HEK293 (cell line): ENCODE data around the gene PFKL.

Experiments used
- EGR2 ChIP-seq: fragments of 450-650 bp; formaldehyde crosslinking; IDR thresholded peaks from 2 replicates; pipeline ENCODE4 v1.5.1; 2016; ENCODE audit warnings: low read depth, missing biosample characterization, missing genetic modification characterization
- GLIS2 ChIP-seq: fragments of 450-650 bp; formaldehyde crosslinking; IDR thresholded peaks from 2 replicates; pipeline ENCODE4 v1.5.1; 2016; ENCODE audit warnings: missing biosample characterization, missing genetic modification characterization
- KLF10 ChIP-seq: fragments of 450-650 bp; IDR thresholded peaks from 2 replicates; pipeline ENCODE4 v1.5.1; 2018; ENCODE audit warnings: missing biosample characterization, mild to moderate bottlenecking, missing genetic modification characterization
- MYNN ChIP-seq: fragments of 450-650 bp; formaldehyde crosslinking; IDR thresholded peaks from 2 replicates; pipeline ENCODE4 v1.5.1; 2016; ENCODE audit warnings: missing biosample characterization, missing genetic modification characterization, borderline replicate concordance
- MZF1 ChIP-seq: fragments of 450-650 bp; formaldehyde crosslinking; IDR thresholded peaks from 2 replicates; pipeline ENCODE4 v1.5.1; 2017; ENCODE audit warnings: missing biosample characterization, missing genetic modification characterization, borderline replicate concordance
- OSR2 ChIP-seq: fragments of 450-650 bp; formaldehyde crosslinking; IDR thresholded peaks from 2 replicates; pipeline ENCODE4 v1.5.1; 2016; ENCODE audit warnings: missing biosample characterization, missing genetic modification characterization
- REPIN1 ChIP-seq: fragments of 450-650 bp; formaldehyde crosslinking; IDR thresholded peaks from 2 replicates; pipeline ENCODE4 v1.5.1; 2017; ENCODE audit warnings: missing biosample characterization, missing genetic modification characterization, low read depth
- SCRT1 ChIP-seq: fragments of 450-650 bp; formaldehyde crosslinking; IDR thresholded peaks from 2 replicates; pipeline ENCODE4 v1.5.1; 2016; ENCODE audit warnings: missing biosample characterization, missing genetic modification characterization, borderline replicate concordance
- SP7 ChIP-seq: fragments of 450-650 bp; formaldehyde crosslinking; IDR thresholded peaks from 2 replicates; pipeline ENCODE4 v1.5.1; 2016; ENCODE audit warnings: missing biosample characterization, missing genetic modification characterization
- ZFHX2 ChIP-seq: fragments of 450-650 bp; formaldehyde crosslinking; conservative IDR thresholded peaks from 2 replicates; pipeline ENCODE4 v1.5.1; 2016; ENCODE audit warnings: missing biosample characterization, missing genetic modification characterization
- ZFP37 ChIP-seq: fragments of 450-650 bp; formaldehyde crosslinking; IDR thresholded peaks from 2 replicates; pipeline ENCODE4 v1.5.1; 2016; ENCODE audit warnings: missing biosample characterization, missing genetic modification characterization
- ZNF132 ChIP-seq: fragments of 450-650 bp; formaldehyde crosslinking; IDR thresholded peaks from 2 replicates; pipeline ENCODE4 v1.5.1; 2017; ENCODE audit warnings: missing biosample characterization, missing genetic modification characterization, borderline replicate concordance
- ZNF146 ChIP-seq: fragments of 450-650 bp; formaldehyde crosslinking; IDR thresholded peaks from 2 replicates; pipeline ENCODE4 v1.5.1; 2016; ENCODE audit warnings: missing biosample characterization, missing genetic modification characterization
- ZNF157 ChIP-seq: fragments of 450-650 bp; formaldehyde crosslinking; IDR thresholded peaks from 2 replicates; pipeline ENCODE4 v1.5.1; 2016; ENCODE audit warnings: missing biosample characterization, missing genetic modification characterization
- ZNF174 ChIP-seq: fragments of 450-650 bp; formaldehyde crosslinking; IDR thresholded peaks from 2 replicates; pipeline ENCODE4 v1.5.0; 2017; ENCODE audit warnings: missing biosample characterization, mild to moderate bottlenecking, missing genetic modification characterization
- ZNF214 ChIP-seq: fragments of 450-650 bp; formaldehyde crosslinking; IDR thresholded peaks from 2 replicates; pipeline ENCODE4 v1.5.1; 2017; ENCODE audit warnings: missing biosample characterization, mild to moderate bottlenecking, missing genetic modification characterization, borderline replicate concordance
- ZNF223 ChIP-seq: fragments of 450-650 bp; formaldehyde crosslinking; IDR thresholded peaks from 2 replicates; pipeline ENCODE4 v1.5.1; 2016; ENCODE audit warnings: missing biosample characterization, missing genetic modification characterization
- ZNF248 ChIP-seq: fragments of 450-650 bp; formaldehyde crosslinking; IDR thresholded peaks from 2 replicates; pipeline ENCODE4 v1.5.1; 2017; ENCODE audit warnings: missing biosample characterization, missing genetic modification characterization
- ZNF311 ChIP-seq: fragments of 450-650 bp; formaldehyde crosslinking; IDR thresholded peaks from 2 replicates; pipeline ENCODE4 v1.5.1; 2017; ENCODE audit warnings: missing biosample characterization, missing genetic modification characterization, borderline replicate concordance
- ZNF404 ChIP-seq: fragments of 450-650 bp; formaldehyde crosslinking; IDR thresholded peaks from 2 replicates; pipeline ENCODE4 v1.5.1; 2017; ENCODE audit warnings: missing biosample characterization, missing genetic modification characterization
- ZNF48 ChIP-seq: fragments of 450-650 bp; formaldehyde crosslinking; IDR thresholded peaks from 2 replicates; pipeline ENCODE4 v1.5.1; 2016; ENCODE audit warnings: missing biosample characterization, missing genetic modification characterization
- ZNF521 ChIP-seq: fragments of 450-650 bp; formaldehyde crosslinking; IDR thresholded peaks from 2 replicates; pipeline ENCODE4 v1.5.1; 2017; ENCODE audit warnings: missing biosample characterization, mild to moderate bottlenecking, missing genetic modification characterization
- ZNF585B ChIP-seq: fragments of 450-650 bp; formaldehyde crosslinking; IDR thresholded peaks from 2 replicates; pipeline ENCODE4 v1.5.1; 2016; ENCODE audit warnings: missing biosample characterization, missing genetic modification characterization
- ZNF701 ChIP-seq: fragments of 450-650 bp; formaldehyde crosslinking; IDR thresholded peaks from 2 replicates; pipeline ENCODE4 v1.5.1; 2016; ENCODE audit warnings: missing biosample characterization, missing genetic modification characterization
- ZNF785 ChIP-seq: fragments of 450-650 bp; formaldehyde crosslinking; IDR thresholded peaks from 2 replicates; pipeline ENCODE4 v1.5.1; 2016; ENCODE audit warnings: missing biosample characterization, missing genetic modification characterization
- ZNF792 ChIP-seq: fragments of 450-650 bp; formaldehyde crosslinking; IDR thresholded peaks from 2 replicates; pipeline ENCODE4 v1.5.1; 2016; ENCODE audit warnings: missing biosample characterization, missing genetic modification characterization
- ZNF837 ChIP-seq: fragments of 450-650 bp; formaldehyde crosslinking; IDR thresholded peaks from 2 replicates; pipeline ENCODE4 v1.5.1; 2016; ENCODE audit warnings: missing biosample characterization, missing genetic modification characterization
- TF ChIP-seq, protein P1 (sequence below): sonication (generic); formaldehyde crosslinking; IDR thresholded peaks from 2 replicates; pipeline ENCODE4 v1.8.1; 2022; ENCODE audit warnings: mild to moderate bottlenecking, moderate library complexity, missing genetic modification reagents
- TF ChIP-seq, protein P2 (sequence below): IDR thresholded peaks from 2 replicates; pipeline ENCODE4 v1.6.1; 2011; ENCODE audit warnings: mild to moderate bottlenecking, low read depth, low read length, borderline replicate concordance
- TF ChIP-seq, protein P3 (sequence below): fragments of 450-650 bp; formaldehyde crosslinking; IDR thresholded peaks from 2 replicates; pipeline ENCODE4 v1.5.1; 2017; ENCODE audit warnings: missing biosample characterization, missing genetic modification characterization
- TF ChIP-seq, protein P4 (sequence below): fragments of 450-650 bp; formaldehyde crosslinking; IDR thresholded peaks from 2 replicates; pipeline ENCODE4 v1.5.1; 2016; ENCODE audit warnings: missing biosample characterization, missing genetic modification characterization
- TF ChIP-seq, protein P5 (sequence below): fragments of 450-650 bp; IDR thresholded peaks from 2 replicates; pipeline ENCODE4 v1.5.1; 2018; ENCODE audit warnings: missing biosample characterization, missing genetic modification characterization
- TF ChIP-seq, protein P6 (sequence below): fragments of 450-650 bp; formaldehyde crosslinking; IDR thresholded peaks from 2 replicates; pipeline ENCODE4 v1.5.1; 2017; ENCODE audit warnings: missing biosample characterization, missing genetic modification characterization

PFKL gene

DNA sequence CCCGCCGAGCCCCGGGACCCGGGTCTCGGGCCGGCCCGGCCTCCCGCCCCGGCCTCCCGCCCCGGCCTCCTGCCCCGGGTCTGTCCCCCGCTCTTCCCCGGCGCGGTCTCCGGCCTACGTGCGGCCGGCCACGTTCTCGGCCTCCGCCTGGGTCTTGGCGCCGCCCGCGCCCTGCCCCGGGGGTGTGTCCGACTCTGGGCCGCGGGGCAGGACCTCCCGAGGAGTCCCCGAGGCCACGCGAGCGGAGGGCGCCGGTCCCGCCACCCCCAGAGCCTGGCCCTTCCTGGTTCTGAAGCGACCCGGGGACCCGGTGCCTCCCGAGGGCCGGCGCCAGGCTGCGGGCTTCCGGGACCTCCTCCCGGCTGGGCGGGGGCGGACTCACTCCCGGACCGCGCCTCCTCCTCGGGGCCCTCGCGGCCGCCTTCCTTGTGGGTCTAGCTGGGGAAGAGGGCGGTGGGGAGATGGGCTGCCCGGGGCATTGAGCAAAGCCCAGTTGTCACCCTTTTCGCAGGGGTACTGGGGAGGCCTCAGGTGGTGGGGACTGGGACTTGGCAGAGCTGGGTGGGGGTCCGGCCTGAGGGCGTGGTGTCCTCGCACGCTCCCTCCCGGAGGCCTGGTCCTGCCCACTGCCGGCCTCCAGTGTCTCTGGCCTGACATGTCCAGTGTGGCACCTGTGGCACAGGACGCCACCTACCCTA, 558 bp downstream of the PFKL start (continued):
- TF ChIP-seq, protein P1, sequence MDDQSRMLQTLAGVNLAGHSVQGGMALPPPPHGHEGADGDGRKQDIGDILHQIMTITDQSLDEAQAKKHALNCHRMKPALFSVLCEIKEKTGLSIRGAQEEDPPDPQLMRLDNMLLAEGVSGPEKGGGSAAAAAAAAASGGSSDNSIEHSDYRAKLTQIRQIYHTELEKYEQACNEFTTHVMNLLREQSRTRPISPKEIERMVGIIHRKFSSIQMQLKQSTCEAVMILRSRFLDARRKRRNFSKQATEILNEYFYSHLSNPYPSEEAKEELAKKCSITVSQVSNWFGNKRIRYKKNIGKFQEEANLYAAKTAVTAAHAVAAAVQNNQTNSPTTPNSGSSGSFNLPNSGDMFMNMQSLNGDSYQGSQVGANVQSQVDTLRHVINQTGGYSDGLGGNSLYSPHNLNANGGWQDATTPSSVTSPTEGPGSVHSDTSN, result no peak; the same call in 1 of the 2 replicates
- no peak for TF ChIP-seq ZNF174 (tag by site-specific recombination)
- TF ChIP-seq ZNF132, result no peak
- TF ChIP-seq MYNN (tag by site-specific recombination), result no peak
- no peak for TF ChIP-seq ZNF248 (tag by site-specific recombination)
- no peak for TF ChIP-seq SCRT1 (tag by site-specific recombination)
- no peak for TF ChIP-seq MZF1 (tag by site-specific recombination)
- TF ChIP-seq ZNF223 (tag by site-specific recombination), result no peak
- TF ChIP-seq ZNF837 (tag by site-specific recombination), result 0 out of 2 replicates have a peak, but pooled peaks have one; percentile 35
- no peak for TF ChIP-seq ZFP37 (tag by site-specific recombination)
- TF ChIP-seq, protein P2, sequence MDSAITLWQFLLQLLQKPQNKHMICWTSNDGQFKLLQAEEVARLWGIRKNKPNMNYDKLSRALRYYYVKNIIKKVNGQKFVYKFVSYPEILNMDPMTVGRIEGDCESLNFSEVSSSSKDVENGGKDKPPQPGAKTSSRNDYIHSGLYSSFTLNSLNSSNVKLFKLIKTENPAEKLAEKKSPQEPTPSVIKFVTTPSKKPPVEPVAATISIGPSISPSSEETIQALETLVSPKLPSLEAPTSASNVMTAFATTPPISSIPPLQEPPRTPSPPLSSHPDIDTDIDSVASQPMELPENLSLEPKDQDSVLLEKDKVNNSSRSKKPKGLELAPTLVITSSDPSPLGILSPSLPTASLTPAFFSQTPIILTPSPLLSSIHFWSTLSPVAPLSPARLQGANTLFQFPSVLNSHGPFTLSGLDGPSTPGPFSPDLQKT, result no peak
- TF ChIP-seq OSR2 (tag by site-specific recombination), result 0 out of 2 replicates have a peak, but pooled peaks have one; percentile 9
- no peak for TF ChIP-seq ZNF48
- no peak for TF ChIP-seq REPIN1 (tag by site-specific recombination)
- no peak for TF ChIP-seq ZNF157
- TF ChIP-seq GLIS2 (tag by site-specific recombination), result peak; percentile 85
- no peak for TF ChIP-seq ZNF521 (tag by site-specific recombination)
- peak; percentile 77 for TF ChIP-seq ZFHX2 (tag by site-specific recombination)
- no peak for TF ChIP-seq ZNF214 (tag by site-specific recombination)
- peak; percentile 96 for TF ChIP-seq KLF10
- TF ChIP-seq, protein P3, sequence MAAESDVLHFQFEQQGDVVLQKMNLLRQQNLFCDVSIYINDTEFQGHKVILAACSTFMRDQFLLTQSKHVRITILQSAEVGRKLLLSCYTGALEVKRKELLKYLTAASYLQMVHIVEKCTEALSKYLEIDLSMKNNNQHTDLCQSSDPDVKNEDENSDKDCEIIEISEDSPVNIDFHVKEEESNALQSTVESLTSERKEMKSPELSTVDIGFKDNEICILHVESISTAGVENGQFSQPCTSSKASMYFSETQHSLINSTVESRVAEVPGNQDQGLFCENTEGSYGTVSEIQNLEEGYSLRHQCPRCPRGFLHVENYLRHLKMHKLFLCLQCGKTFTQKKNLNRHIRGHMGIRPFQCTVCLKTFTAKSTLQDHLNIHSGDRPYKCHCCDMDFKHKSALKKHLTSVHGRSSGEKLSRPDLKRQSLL (tag by site-specific recombination), result no peak
- no peak for TF ChIP-seq ZNF792 (tag by site-specific recombination)
- TF ChIP-seq ZNF701 (tag by site-specific recombination), result no peak
- no peak for TF ChIP-seq ZNF585B (tag by site-specific recombination)
- peak; percentile 66 for TF ChIP-seq EGR2 (tag by site-specific recombination)
- TF ChIP-seq, protein P4, sequence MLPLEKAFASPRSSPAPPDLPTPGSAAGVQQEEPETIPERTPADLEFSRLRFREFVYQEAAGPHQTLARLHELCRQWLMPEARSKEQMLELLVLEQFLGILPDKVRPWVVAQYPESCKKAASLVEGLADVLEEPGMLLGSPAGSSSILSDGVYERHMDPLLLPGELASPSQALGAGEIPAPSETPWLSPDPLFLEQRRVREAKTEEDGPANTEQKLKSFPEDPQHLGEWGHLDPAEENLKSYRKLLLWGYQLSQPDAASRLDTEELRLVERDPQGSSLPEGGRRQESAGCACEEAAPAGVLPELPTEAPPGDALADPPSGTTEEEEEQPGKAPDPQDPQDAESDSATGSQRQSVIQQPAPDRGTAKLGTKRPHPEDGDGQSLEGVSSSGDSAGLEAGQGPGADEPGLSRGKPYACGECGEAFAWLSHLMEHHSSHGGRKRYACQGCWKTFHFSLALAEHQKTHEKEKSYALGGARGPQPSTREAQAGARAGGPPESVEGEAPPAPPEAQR (tag by site-specific recombination), result no peak
- TF ChIP-seq, protein P5, sequence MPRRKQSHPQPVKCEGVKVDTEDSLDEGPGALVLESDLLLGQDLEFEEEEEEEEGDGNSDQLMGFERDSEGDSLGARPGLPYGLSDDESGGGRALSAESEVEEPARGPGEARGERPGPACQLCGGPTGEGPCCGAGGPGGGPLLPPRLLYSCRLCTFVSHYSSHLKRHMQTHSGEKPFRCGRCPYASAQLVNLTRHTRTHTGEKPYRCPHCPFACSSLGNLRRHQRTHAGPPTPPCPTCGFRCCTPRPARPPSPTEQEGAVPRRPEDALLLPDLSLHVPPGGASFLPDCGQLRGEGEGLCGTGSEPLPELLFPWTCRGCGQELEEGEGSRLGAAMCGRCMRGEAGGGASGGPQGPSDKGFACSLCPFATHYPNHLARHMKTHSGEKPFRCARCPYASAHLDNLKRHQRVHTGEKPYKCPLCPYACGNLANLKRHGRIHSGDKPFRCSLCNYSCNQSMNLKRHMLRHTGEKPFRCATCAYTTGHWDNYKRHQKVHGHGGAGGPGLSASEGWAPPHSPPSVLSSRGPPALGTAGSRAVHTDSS (tag by site-specific recombination), result no peak
- no peak for TF ChIP-seq ZNF311
- TF ChIP-seq SP7 (tag by site-specific recombination), result peak; percentile 53; the same call in 1 of the 2 replicates
- TF ChIP-seq ZNF146, result no peak
- TF ChIP-seq ZNF404, result no peak
- TF ChIP-seq, protein P6, sequence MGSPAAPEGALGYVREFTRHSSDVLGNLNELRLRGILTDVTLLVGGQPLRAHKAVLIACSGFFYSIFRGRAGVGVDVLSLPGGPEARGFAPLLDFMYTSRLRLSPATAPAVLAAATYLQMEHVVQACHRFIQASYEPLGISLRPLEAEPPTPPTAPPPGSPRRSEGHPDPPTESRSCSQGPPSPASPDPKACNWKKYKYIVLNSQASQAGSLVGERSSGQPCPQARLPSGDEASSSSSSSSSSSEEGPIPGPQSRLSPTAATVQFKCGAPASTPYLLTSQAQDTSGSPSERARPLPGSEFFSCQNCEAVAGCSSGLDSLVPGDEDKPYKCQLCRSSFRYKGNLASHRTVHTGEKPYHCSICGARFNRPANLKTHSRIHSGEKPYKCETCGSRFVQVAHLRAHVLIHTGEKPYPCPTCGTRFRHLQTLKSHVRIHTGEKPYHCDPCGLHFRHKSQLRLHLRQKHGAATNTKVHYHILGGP (tag by site-specific recombination), result no peak
- no peak for TF ChIP-seq ZNF785 (tag by site-specific recombination)
